Astrocyte of the spinal cord (primary cell): Measurements from ENCODE around the gene OR2V1.
"Not testable (repeated sequence)": the region's sequence is repeated elsewhere in the genome, so short reads cannot be mapped to it uniquely, and the experiment has no call there.

ENCODE experiments used
- DNase-seq: peaks from one replicate; pipeline ENCODE4 v3.0.0; 2011; ENCODE audit warnings: low read depth, low spot score
- H3K4me3 ChIP-seq: 2 replicates; pipeline ENCODE4 v1.5.1; 2011; ENCODE audit warnings: low read depth, mild to moderate bottlenecking, low read length, moderate library complexity
- CTCF ChIP-seq: IDR thresholded peaks from 2 replicates; pipeline ENCODE4 v1.5.1; 2012; ENCODE audit warnings: low read depth, mild to moderate bottlenecking, low read length, inconsistent platforms
- in situ Hi-C: cut with HindIII; loops from 2 replicates; pipeline ENCODE4 v1.10.0; 2017; ENCODE audit warnings: low sequenced_read_pairs

OR2V1 gene

GRCh38 chr5:181134259-181134658, 3.3 kb upstream of the OR2V1 start:
- TF ChIP-seq CTCF = no peak

GRCh38 chr5:181133610-181134231, 2.8 kb upstream of the OR2V1 start:
- DNase-seq = peak; percentile 31
- TF ChIP-seq CTCF = no peak
- in situ Hi-C loops = no loop called here
- H3K4me3 ChIP-seq = no peak overlapping the region

More at GRCh38 chr5:181134259-181134658, 3.3 kb upstream of the OR2V1 start:
- no peak overlapping the region for H3K4me3 ChIP-seq
- DNase-seq = no peak
- in situ Hi-C loops = no loop called here

GRCh38 chr5:181133083-181133482, 2.1 kb upstream of the OR2V1 start:
- no peak for TF ChIP-seq CTCF
- no peak overlapping the region for H3K4me3 ChIP-seq
- DNase-seq = no peak
- in situ Hi-C loops = no loop called here

GRCh38 chr5:181131514-181131913, 545 bp upstream of the OR2V1 start:
- no peak for TF ChIP-seq CTCF
- in situ Hi-C loops = no loop called here
- no peak overlapping the region for H3K4me3 ChIP-seq
- DNase-seq = no peak

- in situ Hi-C loops, H3K4me3 ChIP-seq, DNase-seq: not testable (repeated sequence)
Observed at GRCh38 chr5:181130081-181130480, 888 bp downstream of the OR2V1 start.

- no peak overlapping the region for H3K4me3 ChIP-seq
- TF ChIP-seq CTCF = no peak
- DNase-seq = no peak
- in situ Hi-C loops = no loop called here
Observed at GRCh38 chr5:181129601-181130000, 1.4 kb downstream of the OR2V1 start.

- no peak for DNase-seq
- in situ Hi-C loops = no loop called here
- H3K4me3 ChIP-seq = no peak overlapping the region
- TF ChIP-seq CTCF = no peak
Observed at GRCh38 chr5:181127907-181128626, 2.9 kb downstream of the OR2V1 start.
